IPS-20b (cell line): ENCODE data around the gene DOCK3.

Experiments used
- H3K27ac ChIP-seq: one replicate; pipeline ENCODE4 v1.5.1; 2013; ENCODE audit warnings: low read length
- H3K27me3 ChIP-seq: 2 replicates; pipeline ENCODE4 v1.6.1; 2013; ENCODE audit warnings: mild to moderate bottlenecking, low read length, inconsistent platforms; ENCODE audit not compliant: insufficient read depth
- H3K36me3 ChIP-seq: 2 replicates; pipeline ENCODE4 v1.6.1; 2013; ENCODE audit warnings: low read depth, mild to moderate bottlenecking, inconsistent platforms, low read length, moderate library complexity; ENCODE audit not compliant: insufficient read depth
- H3K4me1 ChIP-seq: 2 replicates; pipeline ENCODE4 v1.6.1; 2013; ENCODE audit warnings: mild to moderate bottlenecking, control low read depth, inconsistent platforms, low read length, moderate library complexity; ENCODE audit not compliant: insufficient read depth
- H3K4me3 ChIP-seq: 2 replicates; pipeline ENCODE4 v1.5.1; 2013; ENCODE audit warnings: mild to moderate bottlenecking, low read length, inconsistent platforms
- H3K9ac ChIP-seq: 2 replicates; pipeline ENCODE4 v1.6.1; 2013; ENCODE audit warnings: low read depth, mild to moderate bottlenecking, inconsistent platforms, low read length, moderate library complexity
- H3K9me3 ChIP-seq: 2 replicates; pipeline ENCODE4 v1.6.1; 2013; ENCODE audit warnings: mild to moderate bottlenecking, low read depth, low read length, inconsistent platforms; ENCODE audit not compliant: insufficient read depth

The DOCK3 gene

DNA sequence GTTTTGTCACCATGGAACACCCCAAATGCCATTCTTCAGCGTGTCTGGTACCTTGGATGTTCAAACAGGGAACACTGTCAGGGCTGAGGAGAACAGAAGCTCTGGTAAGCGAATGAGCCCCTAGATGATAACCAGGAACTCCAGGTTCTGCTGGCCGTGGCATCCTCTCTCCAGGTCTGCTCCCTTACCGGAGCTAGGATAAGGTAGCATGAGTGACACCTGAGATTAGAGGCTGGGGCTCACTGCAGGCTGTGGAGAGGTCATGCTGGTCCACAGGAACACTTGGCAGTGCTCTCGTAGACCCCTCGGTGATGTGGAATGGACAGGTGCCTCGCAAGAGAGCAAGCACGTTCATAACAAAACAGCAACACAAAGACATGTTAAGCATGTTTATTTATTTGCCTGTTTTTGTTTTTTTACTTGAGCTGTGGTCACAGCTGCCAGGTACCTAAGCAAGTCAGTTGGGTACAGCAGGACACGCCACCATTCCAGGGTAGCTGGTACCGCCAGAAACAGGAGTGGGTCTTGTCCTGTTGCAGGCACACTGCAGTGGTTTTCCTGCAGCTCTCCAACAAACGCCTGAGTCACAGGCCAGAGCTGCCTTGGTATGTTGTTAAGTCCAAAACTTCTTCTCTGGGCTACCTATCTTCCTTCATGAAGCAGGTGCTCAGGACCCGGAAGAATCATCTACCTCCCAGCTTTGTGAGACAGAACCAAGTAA, 720.9 kb downstream of the DOCK3 start:
- Histone ChIP-seq H3K27ac (no peak overlapping the region), H3K36me3 (peaks cover 86% of the 10 kb centered on the region), H3K4me3 (no peak overlapping the region), H3K4me1 (0 out of 2 replicates have a peak, but pooled peaks cover 3% of the 10 kb centered on the region), H3K9ac (no peak overlapping the region), H3K27me3 (no peaks in the 10 kb centered on the region), H3K9me3 (peaks cover 4% of the 10 kb centered on the region; the same call in 1 of the 2 replicates)

DNA sequence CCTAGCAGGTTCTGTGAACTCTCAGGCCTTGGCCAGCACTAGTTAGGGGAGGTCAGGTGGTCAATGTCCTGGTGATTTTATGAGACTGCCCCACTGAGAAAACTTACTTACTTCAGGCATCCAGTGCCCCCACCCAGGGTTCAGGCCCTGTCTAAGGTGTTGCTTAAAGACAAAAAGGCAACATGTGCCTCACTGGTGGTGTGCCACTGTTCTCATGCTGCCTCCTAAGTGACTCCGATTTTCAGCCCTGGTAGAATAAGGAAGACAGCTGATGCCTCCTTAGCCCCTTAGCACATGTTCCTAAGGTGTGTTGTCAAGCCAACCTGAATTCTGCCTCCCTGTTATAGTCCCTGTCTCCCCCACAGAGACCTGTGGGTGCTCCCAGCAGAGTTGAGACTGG, 721.7 kb downstream of the DOCK3 start:
- Histone ChIP-seq H3K9ac (no peak overlapping the region), H3K36me3 (peaks cover 90% of the 10 kb centered on the region), H3K27ac (no peak overlapping the region)

GRCh38 chr3:51397392-51397791, 722.7 kb downstream of the DOCK3 start:
- no peak overlapping the region for H3K4me3 ChIP-seq
- H3K27ac ChIP-seq: no peak overlapping the region
- H3K9me3 ChIP-seq: peaks cover 4% of the 10 kb centered on the region; the same call in 1 of the 2 replicates
- H3K9ac ChIP-seq: no peak overlapping the region
- H3K36me3 ChIP-seq: peaks cover 97% of the 10 kb centered on the region
- 0 out of 2 replicates have a peak, but pooled peaks cover 2% of the 10 kb centered on the region for H3K4me1 ChIP-seq
- H3K27me3 ChIP-seq: no peaks in the 10 kb centered on the region

More for the DNA sequence above, 721.7 kb downstream of the DOCK3 start:
- 0 out of 2 replicates have a peak, but pooled peaks cover 2% of the 10 kb centered on the region for H3K4me1 ChIP-seq
- peaks cover 4% of the 10 kb centered on the region; the same call in 1 of the 2 replicates for H3K9me3 ChIP-seq
- no peak overlapping the region for H3K4me3 ChIP-seq
- H3K27me3 ChIP-seq: no peaks in the 10 kb centered on the region

DNA sequence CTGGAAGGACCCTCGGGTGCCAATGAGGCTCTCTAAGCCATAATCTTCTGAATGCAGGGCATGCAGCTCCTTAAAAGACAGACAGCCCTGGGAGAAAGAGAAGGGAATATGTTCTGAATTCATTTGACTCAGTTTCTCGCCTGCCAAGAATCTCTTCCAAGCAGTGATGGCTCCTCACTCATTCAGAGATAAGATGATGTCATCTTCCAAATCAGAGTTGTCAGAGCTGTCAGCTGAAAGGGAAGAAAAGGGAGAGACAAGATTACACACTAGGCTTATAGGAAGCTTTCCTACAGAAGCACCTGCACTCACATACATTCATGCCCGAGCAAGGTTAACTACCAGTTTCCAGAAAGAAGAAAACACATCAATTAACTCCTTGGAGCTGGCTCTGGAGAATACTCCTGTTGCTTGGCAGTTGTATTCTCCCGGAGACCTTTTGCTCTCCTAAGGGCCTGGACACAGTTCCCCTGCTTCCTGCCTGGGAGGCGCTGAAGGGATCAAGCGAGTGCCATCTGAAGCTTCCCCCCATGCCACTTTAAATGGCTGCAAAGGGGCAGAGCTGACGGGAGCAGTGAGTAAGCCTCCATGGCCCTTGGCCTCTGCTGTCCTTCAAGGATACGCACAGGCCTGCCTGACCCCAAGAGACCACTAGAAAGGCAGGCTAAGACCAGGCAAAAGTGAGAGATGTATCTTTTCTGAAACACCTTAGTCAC, 724.0 kb downstream of the DOCK3 start:
- H3K27me3 ChIP-seq: no peaks in the 10 kb centered on the region
- H3K36me3 ChIP-seq: peaks cover 95% of the 10 kb centered on the region
- no peak overlapping the region for H3K9ac ChIP-seq
- no peaks in the 10 kb centered on the region for H3K4me1 ChIP-seq
- no peak overlapping the region for H3K27ac ChIP-seq
- H3K4me3 ChIP-seq: no peak overlapping the region
- H3K9me3 ChIP-seq: peaks cover 4% of the 10 kb centered on the region; the same call in 1 of the 2 replicates

DNA sequence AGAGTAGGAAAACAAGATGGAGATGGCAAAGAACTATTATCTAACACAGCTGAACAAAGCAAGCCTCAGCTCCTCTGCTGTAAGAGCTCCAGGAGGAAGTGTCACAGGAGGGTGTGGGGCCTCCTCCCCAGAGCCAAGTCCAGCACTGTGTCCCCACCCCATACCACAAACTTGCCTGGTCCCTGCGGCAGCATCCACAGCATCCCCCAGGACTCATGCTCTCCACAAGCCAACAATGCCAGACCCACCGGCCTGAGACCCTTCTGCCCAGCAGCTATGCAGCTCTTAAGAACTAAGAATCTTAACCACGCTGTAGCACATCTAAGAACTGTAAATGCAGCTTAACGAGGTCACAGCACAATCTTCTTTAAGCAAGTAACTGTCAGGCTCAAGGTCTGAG, 725.4 kb downstream of the DOCK3 start:
- Histone ChIP-seq H3K4me1 (no peaks in the 10 kb centered on the region), H3K9ac (no peak overlapping the region), H3K27ac (no peak overlapping the region), H3K4me3 (no peak overlapping the region), H3K27me3 (no peaks in the 10 kb centered on the region), H3K9me3 (no peaks in the 10 kb centered on the region), H3K36me3 (peaks cover 92% of the 10 kb centered on the region)

GRCh38 chr3:51401735-51402134, 727.0 kb downstream of the DOCK3 start:
- Histone ChIP-seq H3K27ac (no peak overlapping the region), H3K4me3 (no peak overlapping the region), H3K36me3 (peaks cover 85% of the 10 kb centered on the region)

DNA sequence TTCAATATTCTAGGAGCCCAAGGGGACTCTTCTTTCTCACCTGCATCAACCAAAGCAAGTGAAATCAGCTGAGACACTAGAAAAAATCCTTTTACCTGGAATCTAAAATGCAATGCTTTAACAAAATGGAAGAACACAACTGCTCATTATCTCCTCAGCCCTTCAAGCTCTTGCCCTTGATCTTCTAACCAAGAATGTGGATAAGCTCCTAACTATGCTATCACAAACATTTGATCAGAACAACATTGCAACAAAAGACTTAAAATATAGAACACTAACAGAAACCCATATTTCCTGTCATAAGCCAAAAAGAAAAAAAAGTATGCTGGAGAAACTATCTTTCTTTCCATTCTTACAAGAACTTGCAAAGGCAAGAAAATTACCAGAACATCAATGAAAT, 728.9 kb downstream of the DOCK3 start:
- Histone ChIP-seq H3K9me3 (no peaks in the 10 kb centered on the region), H3K36me3 (peaks cover 81% of the 10 kb centered on the region)

More at GRCh38 chr3:51401735-51402134, 727.0 kb downstream of the DOCK3 start:
- no peaks in the 10 kb centered on the region for H3K4me1 ChIP-seq
- no peaks in the 10 kb centered on the region for H3K27me3 ChIP-seq
- no peak overlapping the region for H3K9ac ChIP-seq
- no peaks in the 10 kb centered on the region for H3K9me3 ChIP-seq

GRCh38 chr3:51408021-51408420, 733.3 kb downstream of the DOCK3 start:
- Histone ChIP-seq H3K4me3 (no peak overlapping the region), H3K27ac (no peak overlapping the region), H3K9me3 (no peaks in the 10 kb centered on the region), H3K4me1 (no peaks in the 10 kb centered on the region), H3K36me3 (peaks cover 84% of the 10 kb centered on the region), H3K27me3 (no peaks in the 10 kb centered on the region), H3K9ac (no peak overlapping the region)

More for the DNA sequence above, 728.9 kb downstream of the DOCK3 start:
- Histone ChIP-seq H3K4me3 (no peak overlapping the region), H3K9ac (no peak overlapping the region), H3K27ac (no peak overlapping the region), H3K27me3 (no peaks in the 10 kb centered on the region), H3K4me1 (no peaks in the 10 kb centered on the region)

DNA sequence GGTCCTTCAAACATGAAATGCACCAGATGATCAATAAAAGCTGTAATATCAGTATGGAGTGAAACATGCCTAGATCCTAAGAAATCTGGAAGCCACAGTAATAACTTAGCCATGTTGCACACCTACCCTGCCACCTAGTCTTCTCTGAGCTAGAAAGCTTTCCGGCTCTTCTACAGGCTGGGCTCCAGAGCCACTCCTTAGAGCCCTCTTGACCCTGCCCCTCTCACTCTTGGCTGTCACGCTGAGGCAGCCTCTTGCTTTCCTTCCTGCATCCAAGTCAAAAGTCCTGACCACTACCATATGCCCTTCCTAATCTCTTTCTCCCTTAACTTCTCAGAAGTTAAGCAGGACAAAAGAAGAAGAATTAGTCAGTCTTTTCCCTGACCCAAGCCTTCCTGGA, 734.1 kb downstream of the DOCK3 start:
- no peaks in the 10 kb centered on the region for H3K9me3 ChIP-seq
- H3K4me3 ChIP-seq: no peak overlapping the region
- H3K9ac ChIP-seq: no peak overlapping the region
- H3K36me3 ChIP-seq: peaks cover 84% of the 10 kb centered on the region
- no peaks in the 10 kb centered on the region for H3K4me1 ChIP-seq
- H3K27ac ChIP-seq: no peak overlapping the region
- H3K27me3 ChIP-seq: no peaks in the 10 kb centered on the region

DNA sequence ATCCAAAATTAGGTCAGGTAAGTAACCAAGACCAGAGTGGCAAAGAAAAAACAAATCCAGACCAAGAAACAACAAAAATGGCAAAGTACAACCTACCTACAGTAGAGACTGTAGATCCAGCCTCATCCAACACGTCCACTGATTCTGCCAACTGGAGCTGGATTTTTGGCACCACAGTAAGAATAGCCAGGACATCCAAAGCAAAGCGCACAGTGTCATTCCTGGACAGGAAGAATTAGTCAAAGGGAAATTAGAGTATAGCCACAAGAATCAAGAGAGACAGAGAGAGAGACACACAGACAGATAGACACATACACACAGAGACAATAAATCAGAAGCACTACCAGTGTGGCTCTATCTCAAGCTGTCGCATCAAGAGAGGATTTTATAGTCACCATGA, 747.5 kb downstream of the DOCK3 start:
- Histone ChIP-seq H3K27me3 (no peaks in the 10 kb centered on the region), H3K27ac (no peak overlapping the region), H3K4me1 (peaks cover 10% of the 10 kb centered on the region; the same call in 1 of the 2 replicates), H3K4me3 (no peak overlapping the region), H3K9ac (no peak overlapping the region), H3K9me3 (no peaks in the 10 kb centered on the region), H3K36me3 (peaks cover 66% of the 10 kb centered on the region)

- Histone ChIP-seq H3K27ac (no peak overlapping the region), H3K9ac (no peak overlapping the region), H3K9me3 (no peaks in the 10 kb centered on the region), H3K4me3 (no peak overlapping the region), H3K36me3 (peaks cover 71% of the 10 kb centered on the region), H3K4me1 (no peaks in the 10 kb centered on the region), H3K27me3 (no peaks in the 10 kb centered on the region)
These were observed 752.2 kb downstream of the DOCK3 start for GRCh38 chr3:51426921-51427320.

DNA sequence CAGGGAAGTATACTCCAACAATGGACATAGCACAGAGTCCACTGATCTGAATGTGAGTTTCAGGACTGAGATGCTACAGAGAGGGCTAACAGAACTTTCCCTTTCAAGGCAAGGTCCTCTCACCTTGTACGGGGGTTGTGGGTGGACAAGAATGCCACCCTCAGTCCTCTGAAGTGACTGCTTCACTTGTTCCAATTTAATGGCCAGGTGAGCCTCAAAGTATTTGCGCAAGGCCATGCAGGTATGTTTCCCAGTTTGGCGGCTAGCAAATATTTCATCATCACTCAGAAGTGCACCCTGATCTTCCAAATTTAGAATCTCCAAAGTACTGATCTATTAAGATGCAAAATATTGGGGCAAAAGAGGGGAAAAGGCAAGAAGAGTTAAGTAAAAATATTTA, 754.4 kb downstream of the DOCK3 start:
- peaks cover 81% of the 10 kb centered on the region for H3K36me3 ChIP-seq
- no peaks in the 10 kb centered on the region for H3K9me3 ChIP-seq
- H3K4me3 ChIP-seq: no peak overlapping the region
- H3K27ac ChIP-seq: no peak overlapping the region
- H3K27me3 ChIP-seq: no peaks in the 10 kb centered on the region
- no peak overlapping the region for H3K9ac ChIP-seq
- H3K4me1 ChIP-seq: no peaks in the 10 kb centered on the region
